Kidney (tissue), 14 donors: ENCODE data around the gene MST1R. TPM values are rescaled to one million over a fixed set of nuclear protein-coding genes. Genes with fewer than 3 reads are reported as not detected.
A peak's percentile ranks its signal among the peaks of the same experiment; 100 is the strongest.

ENCODE experiments used
- DNase-seq, 5 donors: peaks; one replicate each; pipeline ENCODE4 v3.0.0-alpha.2; 2013 to 2020
- FAIRE-seq: peaks from 2 replicates; lab custom pipeline; 2012; peaks lifted over from hg19 to GRCh38; lab: Jason Lieb, UNC
- H3K27ac ChIP-seq, 2 donors: one replicate each; pipeline ENCODE4 v1.7.0; 2013; ENCODE audit warnings: low read depth in 2 of 2, low read length in 2 of 2, inconsistent platforms in 1 of 2
- H3K27me3 ChIP-seq: one replicate; pipeline ENCODE4 v1.7.1; 2013; ENCODE audit warnings: low read length, inconsistent platforms; ENCODE audit not compliant: control insufficient read depth, insufficient read depth
- H3K36me3 ChIP-seq, 3 donors: one replicate each; pipeline versions ENCODE4 v1.7.0 to v1.7.1; 2013; ENCODE audit warnings: low read length in 3 of 3, control low read depth in 1 of 3, inconsistent platforms in 1 of 3; ENCODE audit not compliant: insufficient read depth in 3 of 3, control insufficient read depth in 2 of 3
- H3K4me1 ChIP-seq, 3 donors: one replicate each; pipeline versions ENCODE4 v1.7.0 to v1.7.1; 2013; ENCODE audit warnings: low read length in 3 of 3, inconsistent platforms in 1 of 3, low read depth in 1 of 3; ENCODE audit not compliant: control insufficient read depth in 2 of 3, insufficient read depth in 2 of 3
- H3K4me3 ChIP-seq, 3 donors: one replicate each; pipeline versions ENCODE4 v1.7.0 to v1.8.1; 2013; ENCODE audit warnings: low read length in 3 of 3, control low read depth in 1 of 3, inconsistent platforms in 1 of 3
- H3K9ac ChIP-seq, 3 donors: one replicate each; pipeline versions ENCODE4 v1.7.0 to v1.7.1; 2013; ENCODE audit warnings: low read length in 3 of 3, control low read depth in 1 of 3, inconsistent platforms in 1 of 3
- H3K9me3 ChIP-seq, 3 donors: one replicate each; pipeline versions ENCODE4 v1.7.0 to v1.7.1; 2013; ENCODE audit warnings: low read length in 3 of 3, control low read depth in 1 of 3, inconsistent platforms in 1 of 3; ENCODE audit not compliant: control insufficient read depth in 2 of 3, insufficient read depth in 1 of 3
- intact Hi-C: fragments of 100-400 bp; cut with DNase I; formaldehyde crosslinking; loops from one replicate; pipeline ENCODE4 v1.11.1; 2022
- polyA plus RNA-seq: library from polyadenylated mRNA; stranded (reverse); fragments of 350-450 nt; fragmentation: Illumina TruSeq; extraction: RNeasy Lipid Tissue Mini Kit (QIAGEN cat#74804); gene quantifications from one replicate; pipeline ENCODE4 v1.2.3, GENCODE V29; 2014; ENCODE audit warnings: low read depth, low replicate concordance; ENCODE audit not compliant: insufficient read depth
- total RNA-seq: library from RNA; stranded (reverse); fragmentation: NEBNext Ultra II Directional; extraction: Animal tissue kit (Norgen Biotek cat#: 25700); gene quantifications from one replicate; pipeline ENCODE4 v1.2.1, GENCODE V29; 2021
- TF ChIP-seq, protein P1 (sequence below): IDR thresholded peaks from 3 replicates; pipeline ENCODE4 v1.5.1; 2012; ENCODE audit warnings: mild to moderate bottlenecking, moderate library complexity, borderline replicate concordance; ENCODE audit not compliant: insufficient read depth; ENCODE audit errors: extremely low read depth
- donor health status: control.
- donor health status: control.
- donor health status: control.
- donor health status: control.
- donor health status: control.
- donor health status: DM: yes; HTN: yes; CAD: no.
- donor health status: Normal renal cell carcinoma (clear cell type).

The MST1R gene
- total and polyA plus RNA-seq, 2 donors from 2014 or later, result 0.30 to 29.6 TPM

- Histone ChIP-seq H3K9ac (no peak overlapping the region), H3K4me3 (no peak overlapping the region), H3K4me1 (no peaks in the 10 kb centered on the region), H3K27ac (no peak overlapping the region), H3K9me3 (no peaks in the 10 kb centered on the region), H3K36me3 (no peaks in the 10 kb centered on the region), H3K27me3 (no peaks in the 10 kb centered on the region)
- TF ChIP-seq, protein P1, sequence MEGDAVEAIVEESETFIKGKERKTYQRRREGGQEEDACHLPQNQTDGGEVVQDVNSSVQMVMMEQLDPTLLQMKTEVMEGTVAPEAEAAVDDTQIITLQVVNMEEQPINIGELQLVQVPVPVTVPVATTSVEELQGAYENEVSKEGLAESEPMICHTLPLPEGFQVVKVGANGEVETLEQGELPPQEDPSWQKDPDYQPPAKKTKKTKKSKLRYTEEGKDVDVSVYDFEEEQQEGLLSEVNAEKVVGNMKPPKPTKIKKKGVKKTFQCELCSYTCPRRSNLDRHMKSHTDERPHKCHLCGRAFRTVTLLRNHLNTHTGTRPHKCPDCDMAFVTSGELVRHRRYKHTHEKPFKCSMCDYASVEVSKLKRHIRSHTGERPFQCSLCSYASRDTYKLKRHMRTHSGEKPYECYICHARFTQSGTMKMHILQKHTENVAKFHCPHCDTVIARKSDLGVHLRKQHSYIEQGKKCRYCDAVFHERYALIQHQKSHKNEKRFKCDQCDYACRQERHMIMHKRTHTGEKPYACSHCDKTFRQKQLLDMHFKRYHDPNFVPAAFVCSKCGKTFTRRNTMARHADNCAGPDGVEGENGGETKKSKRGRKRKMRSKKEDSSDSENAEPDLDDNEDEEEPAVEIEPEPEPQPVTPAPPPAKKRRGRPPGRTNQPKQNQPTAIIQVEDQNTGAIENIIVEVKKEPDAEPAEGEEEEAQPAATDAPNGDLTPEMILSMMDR, result no peak
- no peak for DNase-seq
- intact Hi-C loops, result no loop called here
- no peak for FAIRE-seq
These were observed 27.1 kb downstream of the MST1R start for GRCh38 chr3:49876567-49876966.

GRCh38 chr3:49873623-49874022, 30.1 kb downstream of the MST1R start:
- no peaks in the 10 kb centered on the region for H3K4me1 ChIP-seq
- H3K27me3 ChIP-seq, result peaks cover 5% of the 10 kb centered on the region
- H3K27ac ChIP-seq, result no peak overlapping the region
- DNase-seq, result no peak
- TF ChIP-seq, protein P1, result no peak
- H3K9ac ChIP-seq, result no peak overlapping the region
- intact Hi-C loops, result no loop called here
- FAIRE-seq, result no peak
- no peaks in the 10 kb centered on the region for H3K9me3 ChIP-seq
- H3K4me3 ChIP-seq, result no peak overlapping the region
- H3K36me3 ChIP-seq, result no peaks in the 10 kb centered on the region

- DNase-seq (peak in 1 of 5 donors; percentile 3), FAIRE-seq (no peak)
- intact Hi-C loops, result no loop called here
- Histone ChIP-seq H3K27me3 (peaks cover 7% of the 10 kb centered on the region), H3K4me1 (no peaks in the 10 kb centered on the region), H3K36me3 (no peaks in the 10 kb centered on the region), H3K27ac (no peak overlapping the region), H3K9me3 (no peaks in the 10 kb centered on the region), H3K9ac (no peak overlapping the region), H3K4me3 (no peak overlapping the region)
- TF ChIP-seq, protein P1, result no peak
These were observed 30.8 kb downstream of the MST1R start for GRCh38 chr3:49872801-49873281.
